Upper lobe of right lung (tissue), 1 donor: Measurements from ENCODE around the gene MICB. TPM values are rescaled to one million over a fixed set of nuclear protein-coding genes. Genes with fewer than 3 reads are reported as not detected.

ENCODE experiments used
- ATAC-seq: fragments of 200-7000 bp; cut with Tn5 transposase; one replicate; pipeline ENCODE4 v1.9.1; 2020; ENCODE audit warnings: mild to moderate bottlenecking, moderate library complexity
- DNase-seq: peaks from one replicate; pipeline ENCODE4 v3.0.0-alpha.2; 2020
- H3K27ac ChIP-seq: fragments of 200-600 bp; one replicate; pipeline ENCODE4 v1.8.0; 2022
- H3K27me3 ChIP-seq: fragments of 200-600 bp; one replicate; pipeline ENCODE4 v1.8.0; 2022; ENCODE audit warnings: mild to moderate bottlenecking
- H3K36me3 ChIP-seq: fragments of 200-600 bp; one replicate; pipeline ENCODE4 v1.8.0; 2022
- H3K4me1 ChIP-seq: fragments of 200-600 bp; one replicate; pipeline ENCODE4 v1.8.0; 2022
- H3K4me3 ChIP-seq: fragments of 200-600 bp; one replicate; pipeline ENCODE4 v1.8.0; 2022; ENCODE audit warnings: mild to moderate bottlenecking
- H3K9me3 ChIP-seq: fragments of 200-600 bp; one replicate; pipeline ENCODE4 v1.8.0; 2022
- CTCF ChIP-seq: fragments of 200-600 bp; IDR thresholded peaks from one replicate; pipeline ENCODE4 v1.8.0; 2022; ENCODE audit warnings: antibody characterized with exemption
- intact Hi-C: fragments of 100-400 bp; cut with DNase I; formaldehyde crosslinking; loops from one replicate; pipeline ENCODE4 v1.11.0; 2022
- total RNA-seq: library from RNA; stranded (reverse); fragmentation: NEBNext Ultra II Directional; extraction: Animal tissue kit (Norgen Biotek cat#: 25700); gene quantifications from one replicate; pipeline ENCODE4 v1.2.1, GENCODE V29; 2021
- donor health status: DM: no; HTN: yes; CAD: no; lungs with severe emphysema.

MICB gene
- total RNA-seq, 1 donor from 2014 or later = 8.2 TPM

- intact Hi-C loops = no loop called here
- H3K4me1 ChIP-seq = peaks cover 26% of the 10 kb centered on the region
- no peaks in the 10 kb centered on the region for H3K36me3 ChIP-seq
- no peaks in the 10 kb centered on the region for H3K27me3 ChIP-seq
- no peaks in the 10 kb centered on the region for H3K9me3 ChIP-seq
- no peak for TF ChIP-seq CTCF
- ATAC-seq (no peak), DNase-seq (no peak)
- H3K27ac ChIP-seq = peak overlapping the region; percentile 83
- H3K4me3 ChIP-seq = peak overlapping the region; percentile 71
Measured at GRCh38 chr6:31462026-31462963, 35.6 kb upstream of the MICB start.

GRCh38 chr6:31462964-31463870 is 34.7 kb upstream of the MICB start:
- peak; percentile 98 for ATAC-seq
- H3K4me3 ChIP-seq = peak overlapping the region; percentile 71
- H3K9me3 ChIP-seq = no peaks in the 10 kb centered on the region
- DNase-seq = peak; percentile 89
- H3K27ac ChIP-seq = peak overlapping the region; percentile 83
- H3K36me3 ChIP-seq = no peaks in the 10 kb centered on the region
- H3K27me3 ChIP-seq = no peaks in the 10 kb centered on the region
- intact Hi-C loops = no loop called here
- peaks cover 26% of the 10 kb centered on the region for H3K4me1 ChIP-seq
- TF ChIP-seq CTCF = no peak

GRCh38 chr6:31464252-31465184 is 33.4 kb upstream of the MICB start:
- no peak for TF ChIP-seq CTCF
- DNase-seq = no peak
- peaks cover 26% of the 10 kb centered on the region for H3K4me1 ChIP-seq

GRCh38 chr6:31465185-31465536 is 32.8 kb upstream of the MICB start:
- no peaks in the 10 kb centered on the region for H3K9me3 ChIP-seq
- no peak for ATAC-seq
- peaks cover 26% of the 10 kb centered on the region for H3K4me1 ChIP-seq
- DNase-seq = no peak
- H3K27ac ChIP-seq = no peak overlapping the region
- H3K36me3 ChIP-seq = no peaks in the 10 kb centered on the region
- H3K27me3 ChIP-seq = no peaks in the 10 kb centered on the region
- H3K4me3 ChIP-seq = peak overlapping the region; percentile 71
- intact Hi-C loops = no loop called here
- TF ChIP-seq CTCF = no peak

More at GRCh38 chr6:31464252-31465184, 33.4 kb upstream of the MICB start:
- no peaks in the 10 kb centered on the region for H3K36me3 ChIP-seq
- H3K27ac ChIP-seq = no peak overlapping the region
- ATAC-seq = no peak
- H3K9me3 ChIP-seq = no peaks in the 10 kb centered on the region
- peak overlapping the region; percentile 71 for H3K4me3 ChIP-seq
- intact Hi-C loops = no loop called here
- H3K27me3 ChIP-seq = no peaks in the 10 kb centered on the region

GRCh38 chr6:31465718-31466117 is 32.2 kb upstream of the MICB start:
- Histone ChIP-seq H3K27me3 (no peaks in the 10 kb centered on the region), H3K4me3 (peak overlapping the region; percentile 71), H3K27ac (no peak overlapping the region), H3K9me3 (no peaks in the 10 kb centered on the region), H3K36me3 (no peaks in the 10 kb centered on the region), H3K4me1 (peaks cover 26% of the 10 kb centered on the region)
- intact Hi-C loops = no loop called here
- TF ChIP-seq CTCF = no peak
- ATAC-seq (no peak), DNase-seq (no peak)
